CD14-positive monocyte (primary cell): ENCODE measurements around the gene EGFR. TPM values are rescaled to one million over a fixed set of nuclear protein-coding genes. Genes with fewer than 3 reads are reported as not detected.

Experiments used
- DNase-seq, 3 donors: peaks; one replicate each; pipeline ENCODE4 v3.0.0-alpha.2; 2011 to 2022
- H2AFZ ChIP-seq: 2 replicates; pipeline ENCODE4 v1.6.0; 2012; ENCODE audit warnings: mild to moderate bottlenecking, low read depth, low read length, inconsistent platforms; ENCODE audit not compliant: insufficient read depth, poor library complexity, severe bottlenecking
- H3K27ac ChIP-seq, 2 donors: 1 replicate in 1 of 2; 2 replicates in 1 of 2; pipeline ENCODE4 v1.5.1; 2012 to 2013; ENCODE audit warnings: low read length in 2 of 2, control low read depth in 1 of 2, inconsistent platforms in 1 of 2, low read depth in 1 of 2, mild to moderate bottlenecking in 1 of 2
- H3K27me3 ChIP-seq, 2 donors: one replicate each; pipeline versions ENCODE4 v1.6.0 to v1.6.1; 2011 to 2013; ENCODE audit warnings: low read length in 2 of 2; ENCODE audit not compliant: control insufficient read depth in 2 of 2, insufficient read depth in 2 of 2
- H3K36me3 ChIP-seq, 2 donors: replicated peaks in 1 of 2; 1 replicate in 1 of 2; 2 replicates in 1 of 2; pipeline versions ENCODE4 v1.5.1 to v1.6.1; 2012 to 2013; ENCODE audit warnings: low read length in 2 of 2, control low read depth in 1 of 2, inconsistent platforms in 1 of 2, mild to moderate bottlenecking in 1 of 2; ENCODE audit not compliant: insufficient read depth in 2 of 2, control insufficient read depth in 1 of 2
- H3K4me1 ChIP-seq, 2 donors: 1 replicate in 1 of 2; 2 replicates in 1 of 2; pipeline versions ENCODE4 v1.5.1 to v1.6.1; 2012 to 2013; ENCODE audit warnings: low read length in 2 of 2, control low read depth in 1 of 2, inconsistent platforms in 1 of 2, mild to moderate bottlenecking in 1 of 2, moderate library complexity in 1 of 2; ENCODE audit not compliant: insufficient read depth in 2 of 2, control insufficient read depth in 1 of 2
- H3K4me2 ChIP-seq: replicated peaks from 2 replicates; pipeline ENCODE3; 2012; ENCODE audit warnings: low read length, moderate library complexity, mild to moderate bottlenecking; ENCODE audit not compliant: poor library complexity, severe bottlenecking; ENCODE audit errors: extremely low read depth
- H3K4me3 ChIP-seq, 3 experiments: fragments of 200-600 bp in 1 of 3; sonication (generic) in 1 of 3; replicated peaks in 1 of 3; 1 replicate in 2 of 3; 2 replicates in 1 of 3; pipeline ENCODE4 v1.5.1; 2011 to 2013; ENCODE audit warnings: low read length in 3 of 3, mild to moderate bottlenecking in 3 of 3, control low read depth in 2 of 3, low read depth in 2 of 3, inconsistent platforms in 1 of 3, moderate library complexity in 1 of 3
- H3K79me2 ChIP-seq: 2 replicates; pipeline ENCODE4 v1.6.0; 2012; ENCODE audit warnings: mild to moderate bottlenecking, control low read depth, inconsistent platforms, low read length, moderate library complexity; ENCODE audit not compliant: insufficient read depth
- H3K9ac ChIP-seq: 2 replicates; pipeline ENCODE4 v1.6.0; 2017; ENCODE audit warnings: low read length, mild to moderate bottlenecking; ENCODE audit not compliant: insufficient read depth, poor library complexity, severe bottlenecking
- H3K9me3 ChIP-seq, 2 donors: replicated peaks in 1 of 2; 1 replicate in 1 of 2; 2 replicates in 1 of 2; pipeline versions ENCODE4 v1.5.1 to v1.6.1; 2012 to 2013; ENCODE audit warnings: low read length in 2 of 2, control low read depth in 1 of 2; ENCODE audit not compliant: control insufficient read depth in 1 of 2, insufficient read depth in 1 of 2
- H4K20me1 ChIP-seq: 2 replicates; pipeline ENCODE4 v1.6.0; 2012; ENCODE audit warnings: mild to moderate bottlenecking, low read length, control low read depth, moderate library complexity; ENCODE audit not compliant: insufficient read depth
- H3K27ac Mint-ChIP-seq, 7 donors: one replicate each; pipeline ENCODE4 v1.8.0; 2020; ENCODE audit warnings: mild to moderate bottlenecking in 7 of 7, mixed read lengths in 7 of 7, moderate library complexity in 6 of 7, inconsistent platforms in 2 of 7
- H3K27me3 Mint-ChIP-seq, 3 donors: one replicate each; pipeline ENCODE4 v1.8.0; 2021 to 2022; ENCODE audit warnings: low read depth in 3 of 3, mild to moderate bottlenecking in 3 of 3, mixed read lengths in 3 of 3, moderate library complexity in 3 of 3, inconsistent platforms in 1 of 3
- H3K36me3 Mint-ChIP-seq, 2 donors: one replicate each; pipeline ENCODE4 v1.8.0; 2020; ENCODE audit warnings: mixed read lengths in 2 of 2, inconsistent platforms in 1 of 2, mild to moderate bottlenecking in 1 of 2
- H3K4me1 Mint-ChIP-seq: one replicate; pipeline ENCODE4 v1.8.0; 2020; ENCODE audit warnings: mild to moderate bottlenecking, mixed read lengths
- H3K4me3 Mint-ChIP-seq, 2 donors: one replicate each; pipeline ENCODE4 v1.8.0; 2020; ENCODE audit warnings: mild to moderate bottlenecking in 2 of 2, mixed read lengths in 2 of 2, moderate library complexity in 1 of 2
- H3K9me3 Mint-ChIP-seq, 7 donors: one replicate each; pipeline ENCODE4 v1.8.0; 2020 to 2022; ENCODE audit warnings: mixed read lengths in 7 of 7, mild to moderate bottlenecking in 6 of 7, moderate library complexity in 6 of 7, inconsistent platforms in 2 of 7
- WGBS: methylation state at CpG from one replicate; pipeline ENCODE4 v1.1.5; 2013; ENCODE audit warnings: missing lambda C conversion rate; ENCODE audit not compliant: insufficient coverage; 5-methylcytosine and 5-hydroxymethylcytosine counted together
- intact Hi-C, 2 donors: fragments of 100-400 bp; cut with micrococcal nuclease; formaldehyde crosslinking; loops; one replicate each; pipeline versions ENCODE4 v1.15.0 to v1.15.1; 2023
- polyA plus RNA-seq, 3 donors: library from polyadenylated mRNA; depleted of rRNA in 1 of 3; unstranded in 2 of 3; stranded (reverse) in 1 of 3; fragments of 300-500 nt in 2 of 3; fragments of >200 nt in 1 of 3; fragmentation: Illumina TruSeq in 2 of 3; gene quantifications; 1 replicate in 2 of 3; 2 replicates in 1 of 3; pipeline ENCODE4 v1.2.3, GENCODE V29; 2012 to 2021
- TF ChIP-seq, protein P1 (sequence below): fragments of 200-600 bp; IDR thresholded peaks from one replicate; pipeline ENCODE4 v1.8.0; 2022; ENCODE audit warnings: antibody characterized with exemption, mild to moderate bottlenecking

EGFR gene
- polyA plus RNA-seq, 3 donors, result not detected

DNA sequence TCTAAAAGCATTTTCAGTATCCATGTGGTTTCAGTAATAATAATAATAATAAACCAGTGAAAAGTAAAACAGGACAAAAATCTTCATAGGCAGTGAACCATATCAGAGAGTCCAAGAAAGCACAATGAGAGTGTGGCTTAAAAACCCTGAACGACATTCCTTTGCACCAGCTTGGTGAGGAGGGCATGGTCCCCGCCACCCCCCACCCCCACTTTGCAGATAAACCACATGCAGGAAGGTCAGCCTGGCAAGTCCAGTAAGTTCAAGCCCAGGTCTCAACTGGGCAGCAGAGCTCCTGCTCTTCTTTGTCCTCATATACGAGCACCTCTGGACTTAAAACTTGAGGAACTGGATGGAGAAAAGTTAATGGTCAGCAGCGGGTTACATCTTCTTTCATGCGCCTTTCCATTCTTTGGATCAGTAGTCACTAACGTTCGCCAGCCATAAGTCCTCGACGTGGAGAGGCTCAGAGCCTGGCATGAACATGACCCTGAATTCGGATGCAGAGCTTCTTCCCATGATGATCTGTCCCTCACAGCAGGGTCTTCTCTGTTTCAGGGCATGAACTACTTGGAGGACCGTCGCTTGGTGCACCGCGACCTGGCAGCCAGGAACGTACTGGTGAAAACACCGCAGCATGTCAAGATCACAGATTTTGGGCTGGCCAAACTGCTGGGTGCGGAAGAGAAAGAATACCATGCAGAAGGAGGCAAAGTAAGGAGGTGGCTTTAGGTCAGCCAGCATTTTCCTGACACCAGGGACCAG lies 172.5 kb downstream of the EGFR start:
- H3K36me3 Mint-ChIP-seq, result no peaks in the 10 kb centered on the region
- intact Hi-C loops, result no loop called here
- H3K9me3 Mint-ChIP-seq, result peaks cover 0 to 2% (median 0%) of the 10 kb centered on the region in 7 donors
- Histone ChIP-seq H2AFZ (no peak overlapping the region), H3K9ac (no peak overlapping the region), H3K4me3 (no peak overlapping the region), H3K4me1 (no peaks in the 10 kb centered on the region), H4K20me1 (no peaks in the 10 kb centered on the region), H3K9me3 (no peaks in the 10 kb centered on the region), H3K27ac (no peak overlapping the region), H3K36me3 (no peaks in the 10 kb centered on the region), H3K79me2 (no peaks in the 10 kb centered on the region), H3K27me3 (no peaks in the 10 kb centered on the region), H3K4me2 (no peak overlapping the region)
- H3K4me3 Mint-ChIP-seq, result no peak overlapping the region
- peaks cover 4 to 12% (median 6%) of the 10 kb centered on the region in 3 donors for H3K27me3 Mint-ChIP-seq
- H3K27ac Mint-ChIP-seq, result no peak overlapping the region
- no peak for DNase-seq
- H3K4me1 Mint-ChIP-seq, result no peaks in the 10 kb centered on the region
- 94% methylated on average over 17 of the region's 17 CpGs for WGBS
- TF ChIP-seq, protein P1, sequence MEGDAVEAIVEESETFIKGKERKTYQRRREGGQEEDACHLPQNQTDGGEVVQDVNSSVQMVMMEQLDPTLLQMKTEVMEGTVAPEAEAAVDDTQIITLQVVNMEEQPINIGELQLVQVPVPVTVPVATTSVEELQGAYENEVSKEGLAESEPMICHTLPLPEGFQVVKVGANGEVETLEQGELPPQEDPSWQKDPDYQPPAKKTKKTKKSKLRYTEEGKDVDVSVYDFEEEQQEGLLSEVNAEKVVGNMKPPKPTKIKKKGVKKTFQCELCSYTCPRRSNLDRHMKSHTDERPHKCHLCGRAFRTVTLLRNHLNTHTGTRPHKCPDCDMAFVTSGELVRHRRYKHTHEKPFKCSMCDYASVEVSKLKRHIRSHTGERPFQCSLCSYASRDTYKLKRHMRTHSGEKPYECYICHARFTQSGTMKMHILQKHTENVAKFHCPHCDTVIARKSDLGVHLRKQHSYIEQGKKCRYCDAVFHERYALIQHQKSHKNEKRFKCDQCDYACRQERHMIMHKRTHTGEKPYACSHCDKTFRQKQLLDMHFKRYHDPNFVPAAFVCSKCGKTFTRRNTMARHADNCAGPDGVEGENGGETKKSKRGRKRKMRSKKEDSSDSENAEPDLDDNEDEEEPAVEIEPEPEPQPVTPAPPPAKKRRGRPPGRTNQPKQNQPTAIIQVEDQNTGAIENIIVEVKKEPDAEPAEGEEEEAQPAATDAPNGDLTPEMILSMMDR, result no peak

DNA sequence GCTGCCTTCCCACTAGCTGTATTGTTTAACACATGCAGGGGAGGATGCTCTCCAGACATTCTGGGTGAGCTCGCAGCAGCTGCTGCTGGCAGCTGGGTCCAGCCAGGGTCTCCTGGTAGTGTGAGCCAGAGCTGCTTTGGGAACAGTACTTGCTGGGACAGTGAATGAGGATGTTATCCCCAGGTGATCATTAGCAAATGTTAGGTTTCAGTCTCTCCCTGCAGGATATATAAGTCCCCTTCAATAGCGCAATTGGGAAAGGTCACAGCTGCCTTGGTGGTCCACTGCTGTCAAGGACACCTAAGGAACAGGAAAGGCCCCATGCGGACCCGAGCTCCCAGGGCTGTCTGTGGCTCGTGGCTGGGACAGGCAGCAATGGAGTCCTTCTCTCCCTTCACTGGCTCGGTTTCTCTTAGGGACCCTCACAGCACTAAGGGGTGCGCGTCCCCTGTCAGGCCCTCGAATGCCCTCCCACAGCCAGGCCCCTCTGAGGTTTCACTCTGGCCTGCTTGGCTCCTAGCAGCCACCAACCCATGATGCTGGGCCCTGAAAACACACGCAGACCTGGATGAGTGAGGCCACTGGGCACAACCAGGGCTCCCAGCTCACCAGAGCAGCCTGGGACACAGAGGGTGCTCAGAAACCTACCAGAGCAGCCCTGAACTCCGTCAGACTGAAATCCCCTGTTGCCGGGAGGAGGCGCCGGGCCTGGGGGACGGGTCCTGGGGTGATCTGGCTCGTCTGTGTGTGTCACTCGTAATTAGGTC lies 173.3 kb downstream of the EGFR start:
- TF ChIP-seq, protein P1, result no peak
- Histone ChIP-seq H3K79me2 (no peaks in the 10 kb centered on the region), H3K9me3 (no peaks in the 10 kb centered on the region), H3K36me3 (no peaks in the 10 kb centered on the region), H2AFZ (no peak overlapping the region), H4K20me1 (no peaks in the 10 kb centered on the region), H3K9ac (no peak overlapping the region), H3K4me2 (no peak overlapping the region), H3K4me3 (no peak overlapping the region), H3K4me1 (no peaks in the 10 kb centered on the region), H3K27ac (no peak overlapping the region), H3K27me3 (no peaks in the 10 kb centered on the region)
- Mint-ChIP-seq H3K9me3 (peaks cover 0 to 2% (median 0%) of the 10 kb centered on the region in 7 donors), H3K27ac (no peak overlapping the region), H3K36me3 (no peaks in the 10 kb centered on the region), H3K4me1 (no peaks in the 10 kb centered on the region), H3K27me3 (peaks cover 3 to 10% (median 6%) of the 10 kb centered on the region in 3 donors), H3K4me3 (no peak overlapping the region)
- intact Hi-C loops, result no loop called here
- DNase-seq, result no peak
- 81% methylated on average over 11 of the region's 17 CpGs for WGBS
